Ecto neural progenitor cell (in vitro differentiated cells): Measurements from ENCODE around the gene AVPR2.

ENCODE experiments used
- DNase-seq: peaks from one replicate; pipeline ENCODE4 v3.0.0-alpha.2; 2018; ENCODE audit warnings: low spot score

AVPR2 gene

DNA sequence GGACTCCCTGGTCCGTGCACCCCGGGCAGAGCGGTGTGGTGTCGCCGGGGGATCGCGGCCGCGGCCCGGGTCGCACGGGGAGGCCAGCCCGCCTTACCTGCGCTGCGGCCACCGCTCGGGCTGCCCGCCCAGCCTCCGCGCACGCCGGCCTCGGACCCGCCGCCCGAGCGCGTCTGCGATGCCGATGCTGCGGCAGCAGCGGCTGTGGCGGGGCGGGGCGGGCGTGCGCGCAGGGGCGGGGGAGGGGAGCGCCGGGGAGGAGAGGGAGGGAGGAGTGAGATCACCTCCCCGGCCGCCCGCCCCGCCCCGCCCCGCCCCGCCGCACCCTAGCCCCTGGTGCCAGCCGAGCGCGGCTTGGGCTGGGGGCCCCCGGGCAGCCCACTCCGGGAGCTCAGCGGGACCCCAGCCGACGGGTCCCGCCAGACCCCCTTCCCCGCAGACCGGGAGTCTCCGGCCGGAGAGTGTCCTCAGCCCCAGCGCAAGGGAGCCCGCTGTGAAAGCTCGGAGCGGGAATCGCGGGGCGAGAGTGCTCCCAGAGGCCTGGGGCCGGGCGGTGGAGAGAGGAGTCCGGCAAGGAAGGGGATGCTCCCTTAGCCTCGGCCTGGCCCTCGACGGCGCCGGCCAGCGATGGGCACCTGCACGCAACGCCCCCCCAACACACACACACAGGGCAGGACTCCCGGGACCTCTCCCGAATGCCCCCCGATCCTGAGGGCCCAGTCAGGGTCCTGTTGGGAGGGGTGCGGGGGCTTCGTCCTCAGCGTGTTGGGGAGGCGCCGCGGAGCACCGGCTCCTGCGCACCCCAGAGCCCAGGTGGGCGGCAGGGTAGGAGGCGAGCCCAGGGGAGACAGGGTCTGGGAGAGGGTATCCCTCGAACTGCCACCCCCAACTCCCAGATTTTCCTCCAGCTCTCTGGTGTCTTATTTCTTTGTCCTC is 18.2 kb upstream of the AVPR2 start, which contains the start of gene L1CAM:
L1CAM (minus strand) TSS at position 206 of the 936 bp plus-strand sequence. CDS start 10,337 bp downstream, outside the sequence.
- no peak for DNase-seq

DNA sequence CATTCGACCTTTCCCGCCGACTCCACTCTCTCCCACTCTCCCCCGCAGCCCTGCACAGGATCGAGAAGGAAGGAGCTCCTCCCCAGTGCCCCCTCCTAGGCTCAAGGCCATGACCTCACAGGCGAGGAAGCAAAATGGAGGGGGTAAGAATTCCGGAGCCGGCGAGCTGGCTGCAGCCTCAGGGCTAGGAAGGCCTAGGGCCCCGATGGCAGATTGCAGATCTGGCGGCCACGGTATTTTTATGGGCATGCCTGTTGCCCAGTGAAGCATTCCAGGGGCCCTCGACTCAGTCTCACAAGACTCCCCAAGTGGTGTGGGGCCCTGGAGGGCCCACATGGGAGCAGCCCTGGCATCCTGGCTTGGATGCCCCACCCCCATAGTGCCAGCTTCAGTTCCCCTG is 17.6 kb upstream of the AVPR2 start:
- no peak for DNase-seq

DNA sequence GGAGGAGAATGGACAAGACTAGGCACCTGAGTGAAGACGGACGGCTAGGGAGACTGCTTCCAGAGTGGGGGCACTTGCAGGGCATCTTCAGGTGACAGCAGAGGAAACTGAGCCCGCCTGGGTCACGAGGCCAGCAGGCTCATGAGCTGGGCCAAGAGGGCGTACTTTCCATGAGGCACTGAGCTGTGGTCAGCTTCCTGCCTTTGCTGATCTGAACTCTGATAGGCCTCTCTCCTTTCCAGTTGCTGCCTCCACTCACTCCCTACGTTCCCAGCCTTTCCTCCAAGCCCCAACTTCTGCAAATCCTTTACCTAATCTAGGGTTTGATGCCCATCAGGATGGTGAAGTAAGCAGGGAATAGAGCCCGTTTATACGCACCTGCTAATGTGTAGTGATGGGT is 17.1 kb upstream of the AVPR2 start:
- DNase-seq, result no peak

DNA sequence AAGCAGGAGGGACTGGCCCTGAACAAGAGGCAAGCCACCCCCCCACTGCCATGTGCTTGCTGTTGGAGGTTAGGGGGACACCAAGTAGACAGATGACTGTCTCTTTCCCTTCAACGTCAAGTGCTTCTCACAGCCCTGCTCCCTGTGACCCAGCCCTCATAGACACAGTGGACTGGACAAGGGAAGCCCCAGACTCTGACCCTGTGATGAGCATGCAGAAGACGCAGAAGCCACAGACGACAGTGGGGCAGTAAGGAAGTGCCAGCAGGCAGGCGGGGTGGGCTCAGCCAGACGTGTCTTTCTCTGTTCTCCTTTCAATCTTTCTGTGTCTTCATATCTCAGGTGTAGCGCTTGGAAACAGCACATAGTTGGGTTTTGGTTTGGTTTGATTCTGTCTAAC is 16.1 kb upstream of the AVPR2 start:
- no peak for DNase-seq

DNA sequence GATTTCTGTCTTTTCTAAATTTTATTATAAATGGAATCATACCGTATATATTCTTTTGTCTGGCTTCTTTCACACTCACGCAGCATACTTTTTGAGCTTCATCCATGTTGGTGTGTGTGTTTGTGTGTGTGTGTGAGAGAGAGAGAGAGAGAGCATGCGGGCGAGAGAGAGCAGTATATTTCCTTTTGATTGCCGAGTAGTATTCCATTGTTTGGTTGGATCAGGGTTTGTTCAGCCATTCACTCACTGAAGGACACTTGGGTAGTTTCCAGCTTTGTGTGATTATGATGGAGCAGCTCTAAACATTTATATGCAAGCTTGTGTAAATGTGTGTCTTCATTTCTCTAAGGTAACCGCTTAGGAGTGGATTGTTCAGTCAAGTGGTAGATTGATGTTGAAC is 15.3 kb upstream of the AVPR2 start:
- no peak for DNase-seq

DNA sequence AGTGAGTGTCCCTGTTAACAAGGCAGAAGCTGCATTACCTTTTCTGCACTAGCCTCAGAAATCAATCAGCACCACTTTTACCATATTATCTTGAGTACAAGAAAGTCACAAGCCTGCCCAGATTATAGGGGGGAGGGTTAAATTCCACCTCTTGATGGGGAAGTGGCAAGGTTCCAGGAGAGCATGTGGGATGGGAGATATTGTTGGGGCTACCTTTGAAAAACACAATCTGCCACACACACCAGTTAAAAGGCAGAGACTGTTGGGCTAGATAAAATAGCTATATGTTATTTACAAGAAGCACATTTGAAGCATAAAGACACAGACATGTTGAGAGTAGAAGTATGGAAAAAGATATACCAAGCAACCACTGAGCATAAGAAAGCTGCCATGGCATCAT is 6.6 kb upstream of the AVPR2 start:
- DNase-seq, result no peak

DNA sequence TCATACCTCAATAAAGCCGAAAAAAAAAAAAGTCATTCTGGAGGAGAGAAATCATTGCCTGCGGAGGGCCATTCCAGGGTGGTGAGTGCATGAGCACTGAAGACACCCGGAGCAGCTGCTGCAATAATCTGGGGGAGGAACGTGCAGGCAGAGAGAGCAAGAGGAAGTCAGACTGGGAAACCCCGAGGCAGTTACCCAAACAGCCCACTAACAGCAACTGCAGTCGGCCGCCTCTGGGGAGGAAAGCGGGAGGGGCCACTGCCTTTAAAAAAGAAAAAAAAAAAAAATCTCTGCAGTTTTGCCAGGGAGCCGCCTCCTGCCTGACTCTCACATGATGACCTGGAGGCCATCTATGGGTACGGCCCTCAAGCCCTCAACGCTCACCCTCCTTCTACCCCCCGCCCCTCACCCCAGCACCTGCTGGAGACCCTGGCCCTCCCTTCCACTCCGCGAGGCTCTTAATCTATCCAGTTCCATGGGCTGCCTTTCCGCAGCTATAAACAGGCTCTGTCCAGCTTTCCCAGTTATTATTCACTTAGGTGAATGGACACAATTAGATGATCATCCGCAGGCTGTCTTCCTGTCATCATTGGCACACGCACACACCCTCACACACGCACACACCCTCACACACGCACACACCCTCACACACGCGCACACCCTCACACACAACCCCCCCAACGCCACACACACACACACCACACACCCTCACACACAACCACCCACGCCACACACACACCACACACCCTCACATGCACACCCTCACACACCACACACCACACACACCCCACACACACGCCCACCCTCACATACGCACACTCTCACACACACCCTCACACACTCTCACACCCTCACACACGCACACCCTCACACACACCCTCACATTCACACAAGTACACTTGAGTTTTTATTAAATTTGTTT is 3.4 kb upstream of the AVPR2 start:
- no peak for DNase-seq

DNA sequence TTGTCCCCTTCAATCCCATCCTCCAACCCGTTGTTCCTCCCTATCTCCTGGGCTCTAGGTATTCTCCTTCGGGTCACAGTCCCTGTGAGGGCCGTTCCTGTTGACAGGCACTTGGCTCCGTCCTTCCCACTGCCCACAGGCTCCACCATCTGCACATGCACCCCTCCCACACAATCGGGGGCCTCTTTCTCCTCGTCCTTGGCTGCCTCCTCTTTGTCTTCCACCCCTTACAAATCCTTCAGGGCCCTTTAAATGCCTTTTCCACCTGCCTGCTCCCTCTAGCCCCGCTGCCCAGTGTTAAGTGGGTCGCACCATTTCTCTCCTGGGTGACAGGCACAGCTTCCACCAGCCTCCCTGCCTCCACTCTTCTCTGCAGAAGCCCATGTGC is 2.7 kb upstream of the AVPR2 start:
- DNase-seq, result no peak

DNA sequence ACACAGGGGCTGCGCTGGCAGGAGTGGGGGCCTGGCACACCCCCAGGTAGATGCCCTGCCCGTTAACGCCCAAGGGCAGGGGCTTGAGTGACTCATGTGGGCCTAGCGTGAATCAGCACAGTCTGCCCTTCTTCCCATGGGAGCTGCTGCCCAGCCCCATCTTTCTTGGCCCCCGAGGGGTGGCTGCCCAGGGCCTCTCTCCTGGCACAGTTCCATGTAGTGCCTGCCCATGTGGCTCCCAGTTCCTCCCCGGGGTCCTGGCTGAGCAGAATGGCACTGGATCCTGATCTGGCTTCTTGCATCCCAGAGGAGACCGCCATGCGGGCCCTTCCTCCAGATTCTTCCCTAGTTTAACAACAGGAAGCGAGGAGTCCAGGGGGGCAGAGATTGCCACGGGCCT is 2.1 kb upstream of the AVPR2 start:
- no peak for DNase-seq

DNA sequence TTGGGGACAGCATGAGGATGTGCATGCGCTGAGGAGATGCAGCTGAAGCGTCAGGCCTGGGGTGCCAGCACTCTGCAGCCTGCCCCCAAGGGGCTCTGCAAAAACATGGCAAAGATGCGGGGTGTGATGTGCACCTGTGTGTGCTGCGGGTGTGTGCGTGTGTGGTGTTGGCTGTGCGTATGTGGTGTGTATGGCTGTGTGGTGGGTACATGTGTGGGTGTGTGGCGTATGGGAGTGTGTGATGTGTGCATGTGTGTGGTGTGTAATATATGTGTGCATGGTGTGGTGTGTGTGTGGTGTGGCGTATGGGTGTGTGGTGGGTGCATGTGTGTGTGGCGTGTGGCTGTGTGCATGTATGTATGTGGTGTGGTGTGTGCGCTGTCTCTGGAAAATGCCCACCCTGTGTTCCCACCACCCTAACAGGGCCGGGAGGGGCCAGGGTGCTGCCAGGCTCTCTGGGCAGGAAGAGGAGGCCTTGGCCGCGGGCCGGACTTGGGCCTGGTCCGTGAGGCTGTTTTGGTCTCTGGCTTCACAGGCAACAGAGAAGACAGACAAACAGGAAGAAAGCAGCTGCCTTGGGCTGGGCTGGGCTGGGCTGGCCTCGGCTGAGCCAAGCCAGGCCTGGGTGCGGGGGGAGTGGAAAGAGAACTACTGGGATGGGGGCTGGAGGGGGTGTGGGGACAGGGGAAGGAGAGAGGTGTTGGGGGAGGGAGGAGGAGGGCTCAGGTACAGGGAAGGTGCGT is 1.1 kb upstream of the AVPR2 start:
- DNase-seq, result no peak

DNA sequence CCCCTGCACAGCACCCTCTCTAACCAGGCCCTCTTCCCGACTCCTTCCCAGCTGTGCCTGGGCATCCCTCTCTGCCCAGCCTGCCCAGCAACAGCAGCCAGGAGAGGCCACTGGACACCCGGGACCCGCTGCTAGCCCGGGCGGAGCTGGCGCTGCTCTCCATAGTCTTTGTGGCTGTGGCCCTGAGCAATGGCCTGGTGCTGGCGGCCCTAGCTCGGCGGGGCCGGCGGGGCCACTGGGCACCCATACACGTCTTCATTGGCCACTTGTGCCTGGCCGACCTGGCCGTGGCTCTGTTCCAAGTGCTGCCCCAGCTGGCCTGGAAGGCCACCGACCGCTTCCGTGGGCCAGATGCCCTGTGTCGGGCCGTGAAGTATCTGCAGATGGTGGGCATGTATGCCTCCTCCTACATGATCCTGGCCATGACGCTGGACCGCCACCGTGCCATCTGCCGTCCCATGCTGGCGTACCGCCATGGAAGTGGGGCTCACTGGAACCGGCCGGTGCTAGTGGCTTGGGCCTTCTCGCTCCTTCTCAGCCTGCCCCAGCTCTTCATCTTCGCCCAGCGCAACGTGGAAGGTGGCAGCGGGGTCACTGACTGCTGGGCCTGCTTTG is 1.1 kb downstream of the AVPR2 start:
- DNase-seq, result no peak

DNA sequence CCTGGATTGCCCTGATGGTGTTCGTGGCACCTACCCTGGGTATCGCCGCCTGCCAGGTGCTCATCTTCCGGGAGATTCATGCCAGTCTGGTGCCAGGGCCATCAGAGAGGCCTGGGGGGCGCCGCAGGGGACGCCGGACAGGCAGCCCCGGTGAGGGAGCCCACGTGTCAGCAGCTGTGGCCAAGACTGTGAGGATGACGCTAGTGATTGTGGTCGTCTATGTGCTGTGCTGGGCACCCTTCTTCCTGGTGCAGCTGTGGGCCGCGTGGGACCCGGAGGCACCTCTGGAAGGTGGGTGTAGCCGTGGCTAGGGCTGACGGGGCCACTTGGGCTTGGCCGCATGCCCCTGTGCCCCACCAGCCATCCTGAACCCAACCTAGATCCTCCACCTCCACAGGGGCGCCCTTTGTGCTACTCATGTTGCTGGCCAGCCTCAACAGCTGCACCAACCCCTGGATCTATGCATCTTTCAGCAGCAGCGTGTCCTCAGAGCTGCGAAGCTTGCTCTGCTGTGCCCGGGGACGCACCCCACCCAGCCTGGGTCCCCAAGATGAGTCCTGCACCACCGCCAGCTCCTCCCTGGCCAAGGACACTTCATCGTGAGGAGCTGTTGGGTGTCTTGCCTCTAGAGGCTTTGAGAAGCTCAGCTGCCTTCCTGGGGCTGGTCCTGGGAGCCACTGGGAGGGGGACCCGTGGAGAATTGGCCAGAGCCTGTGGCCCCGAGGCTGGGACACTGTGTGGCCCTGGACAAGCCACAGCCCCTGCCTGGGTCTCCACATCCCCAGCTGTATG is 1.8 kb downstream of the AVPR2 start:
- DNase-seq, result no peak

DNA sequence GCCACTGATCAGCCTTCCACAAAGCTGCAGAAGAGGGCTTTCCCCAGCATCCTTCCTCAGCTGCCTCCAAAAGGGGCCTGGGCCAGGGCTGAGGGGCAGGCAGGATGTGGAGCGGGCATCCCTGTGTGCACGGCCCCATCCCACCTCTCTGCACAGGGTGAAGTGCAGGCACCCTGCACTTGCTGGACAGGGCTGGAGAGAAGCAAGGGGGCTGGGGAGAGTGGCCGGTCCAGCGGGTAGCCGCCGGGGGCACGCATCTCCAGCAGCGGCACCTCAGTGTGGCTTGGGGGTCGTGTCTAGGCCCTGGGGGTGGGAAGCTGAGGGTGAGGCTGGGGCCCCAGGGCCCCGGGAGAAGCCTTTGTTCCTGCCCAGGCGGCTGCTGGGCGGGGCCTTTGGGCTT is 3.0 kb downstream of the AVPR2 start:
- DNase-seq, result no peak

DNA sequence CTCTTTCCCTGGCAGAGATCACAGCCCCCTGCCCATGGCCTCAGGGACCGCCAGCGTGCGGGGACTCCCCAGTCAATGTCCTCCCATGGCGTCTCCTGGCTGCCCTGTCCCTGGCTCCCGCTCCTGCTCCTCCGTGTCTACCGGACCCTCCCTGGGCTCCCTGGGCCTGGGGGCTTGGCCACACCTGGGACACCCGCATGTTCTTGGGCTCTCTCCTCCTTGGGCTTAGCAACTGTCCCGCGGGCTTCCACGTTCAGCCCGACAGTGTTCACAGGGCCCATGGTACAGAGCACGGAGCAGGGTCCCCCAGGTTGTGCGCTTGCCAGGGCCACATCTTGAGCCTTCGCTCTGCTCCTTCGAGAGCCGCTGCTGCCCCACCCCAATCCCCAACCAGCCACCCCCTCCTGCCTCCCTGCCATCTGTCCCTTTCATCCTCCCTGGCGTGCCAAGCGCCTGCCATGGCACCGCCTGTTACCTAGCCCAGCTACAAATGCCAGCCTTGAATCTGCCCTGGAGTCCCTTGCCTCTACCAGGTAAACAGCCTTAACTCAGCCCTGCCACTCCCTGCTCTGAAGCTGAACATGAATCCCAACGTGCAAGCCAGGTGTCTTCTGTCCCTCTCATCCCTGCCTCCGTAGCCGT is 3.9 kb downstream of the AVPR2 start:
- no peak for DNase-seq

DNA sequence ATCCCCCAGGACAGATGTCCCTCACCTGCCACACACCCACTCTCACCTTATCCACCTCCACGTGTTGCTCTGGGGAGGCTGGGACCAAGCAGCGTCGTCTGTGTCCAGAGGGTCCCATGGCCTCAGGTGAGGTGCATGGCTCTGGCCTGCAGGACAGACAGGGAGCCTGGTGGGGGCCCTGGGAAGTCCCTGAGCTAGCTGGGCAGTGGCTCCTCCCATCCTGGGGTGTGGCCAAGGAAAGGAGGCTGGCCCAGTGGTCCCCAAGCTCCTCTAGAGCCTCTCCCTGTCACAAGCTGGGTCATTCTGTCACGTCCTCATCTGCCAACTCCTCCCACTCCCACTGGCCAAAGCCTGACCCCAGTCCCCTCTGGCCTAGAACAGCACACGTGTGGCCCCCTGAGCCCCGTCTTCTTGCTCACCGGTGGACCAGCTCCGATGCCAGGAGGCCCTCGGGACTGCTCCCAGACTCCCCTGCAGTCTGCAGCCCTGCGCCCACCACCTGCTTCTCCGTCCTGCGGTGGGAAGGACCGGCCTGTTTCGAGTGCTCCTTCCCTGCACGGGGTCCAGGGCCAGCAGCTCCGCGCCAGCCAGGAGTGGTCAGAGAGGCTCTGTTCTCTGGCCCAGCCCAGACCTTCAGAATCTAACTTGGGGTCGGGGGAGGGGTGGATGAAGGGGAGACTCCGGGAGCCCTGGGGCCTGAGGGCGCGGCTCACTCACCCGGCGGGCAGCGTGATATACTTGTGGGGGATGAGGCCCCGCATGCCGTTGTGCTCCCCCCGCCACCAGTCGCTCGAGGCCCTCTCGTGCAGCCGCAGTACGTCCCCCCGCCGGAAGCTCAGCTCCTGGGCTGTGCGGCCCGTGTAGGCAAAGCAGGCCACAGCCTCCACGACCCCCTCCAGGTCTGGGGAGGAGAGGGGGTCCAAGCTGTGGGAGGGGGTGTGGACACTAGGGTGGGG is 4.8 kb downstream of the AVPR2 start:
- DNase-seq, result no peak

DNA sequence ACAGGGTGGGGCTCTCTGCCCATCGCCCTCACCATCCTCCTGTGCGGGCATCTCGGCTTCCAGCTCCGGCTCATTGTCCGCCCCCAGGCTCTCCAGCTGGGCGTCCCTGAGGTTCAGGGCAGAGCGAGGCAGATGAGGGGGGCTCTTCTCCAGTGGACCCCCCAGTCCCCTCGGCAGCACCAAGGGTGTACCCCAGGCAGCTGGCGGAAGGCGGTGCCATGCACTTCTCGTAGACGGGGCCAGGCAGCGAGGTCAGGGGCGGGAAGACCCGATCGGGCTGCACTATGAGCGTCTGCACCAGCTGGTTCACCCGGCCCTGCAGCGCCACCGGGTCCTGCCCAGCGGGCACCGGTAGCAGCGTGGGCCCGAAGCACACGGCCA is 5.5 kb downstream of the AVPR2 start:
- DNase-seq, result no peak

DNA sequence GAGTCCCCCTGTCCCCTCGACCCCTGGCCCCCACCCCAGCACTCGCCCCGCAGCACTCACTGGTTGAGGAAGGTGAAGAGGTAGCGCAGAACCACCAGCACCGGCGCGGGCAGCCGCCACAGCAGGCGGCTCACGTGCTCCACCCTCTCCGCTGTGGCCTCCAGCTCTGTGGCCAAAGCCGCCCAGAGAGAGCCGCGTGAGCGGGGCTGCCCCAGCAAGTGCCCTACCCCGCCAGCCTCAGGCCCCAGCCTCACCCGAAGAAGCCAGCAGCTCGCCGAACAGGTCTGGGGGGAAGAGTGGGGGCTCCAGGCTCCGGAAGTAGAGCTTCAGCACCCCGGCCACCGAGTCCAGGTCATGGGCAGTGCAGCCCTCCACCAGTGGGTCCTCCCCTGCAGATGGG is 6.0 kb downstream of the AVPR2 start:
- DNase-seq, result no peak

DNA sequence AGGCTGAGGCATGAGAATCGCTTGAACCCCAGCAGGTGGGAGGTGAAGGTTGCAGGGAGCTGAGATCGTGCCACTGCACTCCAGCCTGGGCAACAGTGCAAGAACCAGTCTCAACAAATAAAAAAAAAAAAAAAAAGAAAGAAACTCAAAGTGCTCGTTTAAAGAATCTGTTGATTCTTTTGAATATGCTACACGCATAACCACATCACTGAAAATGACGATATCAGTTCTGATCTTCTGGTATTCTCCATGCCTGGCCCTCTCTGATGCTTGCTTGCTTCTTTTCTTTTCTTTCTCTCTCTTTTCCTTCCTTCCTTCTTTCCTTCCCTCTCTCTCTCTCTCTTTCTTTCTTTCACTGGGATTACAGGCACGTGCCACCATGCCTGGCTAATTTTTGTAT is 7.3 kb downstream of the AVPR2 start:
- DNase-seq, result no peak

DNA sequence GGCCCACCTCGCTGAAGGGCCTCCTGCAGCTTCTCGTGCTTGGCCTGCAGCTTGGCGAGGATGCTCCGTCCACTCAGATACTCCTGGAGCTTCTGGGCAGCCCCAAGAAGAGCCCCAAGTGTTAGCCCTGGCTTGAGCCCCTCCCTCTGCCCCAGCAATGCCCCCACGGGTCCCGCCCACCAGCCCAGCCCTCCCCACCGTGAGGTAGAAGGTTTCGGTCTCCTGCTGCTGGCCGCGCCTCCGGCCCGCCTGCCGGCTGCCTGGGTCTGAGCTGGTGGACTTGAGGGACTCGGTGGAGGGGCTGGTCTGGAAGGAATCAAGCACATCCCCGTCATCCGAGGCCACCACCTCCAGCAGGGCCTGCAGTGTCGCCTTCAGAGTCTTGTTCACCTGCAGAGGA is 8.7 kb downstream of the AVPR2 start:
- no peak for DNase-seq
